ENCODE results near the gene TMEM165. TPM values are rescaled to one million over a fixed set of nuclear protein-coding genes. Genes with fewer than 3 reads are reported as not detected.

Gene TMEM165
- total and polyA plus RNA-seq, 3 donors from 2014 or later = 39.9 to 122 (median 94.8) TPM

DNA sequence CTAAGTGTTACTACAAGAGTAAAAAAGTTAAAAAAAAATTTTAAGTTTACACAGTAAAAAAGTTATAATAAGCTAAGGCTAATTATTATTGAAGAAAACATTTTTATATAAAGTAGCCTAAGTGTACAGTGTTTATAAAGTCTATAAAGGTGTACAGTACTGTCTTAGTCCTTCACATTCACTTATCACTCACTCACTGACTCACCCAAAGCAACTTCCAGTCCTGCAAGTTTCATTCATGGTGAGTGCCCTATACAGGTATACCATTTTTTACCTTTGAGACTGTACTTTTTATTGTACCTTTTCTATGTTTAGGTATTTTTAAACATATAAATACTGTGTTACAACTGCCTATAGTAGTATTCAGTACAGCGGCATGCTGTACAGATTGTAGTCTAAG lies 74.2 kb downstream of the TMEM165 start:
- Histone ChIP-seq H3K4me3 (no peak overlapping the region), H3K27me3 (no peaks in the 10 kb centered on the region), H3K36me3 (ENCODE audit: low read depth, missing control alignments) (no peaks in the 10 kb centered on the region), H3K27ac (no peak overlapping the region), H3K4me1 (no peaks in the 10 kb centered on the region), H3K9me3 (no peaks in the 10 kb centered on the region)
- DNase-seq = no peak
- intact Hi-C loops (cut with DNase I; ENCODE audit: low total_unique reads) = no loop called here
- TF ChIP-seq, protein P1, sequence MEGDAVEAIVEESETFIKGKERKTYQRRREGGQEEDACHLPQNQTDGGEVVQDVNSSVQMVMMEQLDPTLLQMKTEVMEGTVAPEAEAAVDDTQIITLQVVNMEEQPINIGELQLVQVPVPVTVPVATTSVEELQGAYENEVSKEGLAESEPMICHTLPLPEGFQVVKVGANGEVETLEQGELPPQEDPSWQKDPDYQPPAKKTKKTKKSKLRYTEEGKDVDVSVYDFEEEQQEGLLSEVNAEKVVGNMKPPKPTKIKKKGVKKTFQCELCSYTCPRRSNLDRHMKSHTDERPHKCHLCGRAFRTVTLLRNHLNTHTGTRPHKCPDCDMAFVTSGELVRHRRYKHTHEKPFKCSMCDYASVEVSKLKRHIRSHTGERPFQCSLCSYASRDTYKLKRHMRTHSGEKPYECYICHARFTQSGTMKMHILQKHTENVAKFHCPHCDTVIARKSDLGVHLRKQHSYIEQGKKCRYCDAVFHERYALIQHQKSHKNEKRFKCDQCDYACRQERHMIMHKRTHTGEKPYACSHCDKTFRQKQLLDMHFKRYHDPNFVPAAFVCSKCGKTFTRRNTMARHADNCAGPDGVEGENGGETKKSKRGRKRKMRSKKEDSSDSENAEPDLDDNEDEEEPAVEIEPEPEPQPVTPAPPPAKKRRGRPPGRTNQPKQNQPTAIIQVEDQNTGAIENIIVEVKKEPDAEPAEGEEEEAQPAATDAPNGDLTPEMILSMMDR (IDR thresholded peaks at IDR 0.05) = no peak
- no peak for TF ChIP-seq POLR2A (IDR thresholded peaks at IDR 0.05)
- WGBS, 2 donors = 97 to 100% methylated on average over 1 of the region's 1 CpG

Small RNAs within 50 kb of the gene (small RNA-seq; reads per million reads assigned to genes)
- gene RF00019 = 0 reads per million in 2 donors

Other genes with a start within 250 kb of the TMEM165 start
- gene SRD5A3, start 49.7 kb upstream of the TMEM165 start, total RNA-seq = 1 to 10 TPM; 4.9 to 8.0 TPM
- gene SRD5A3, start 49.7 kb upstream of the TMEM165 start, polyA plus RNA-seq (ENCODE audit: insufficient read depth, low read depth, low replicate concordance) = 7.8 TPM
- 10 to 100 TPM; 43.4 to 48.6 TPM for gene CLOCK, start 151.0 kb downstream of the TMEM165 start, total RNA-seq
- gene CLOCK, start 151.0 kb downstream of the TMEM165 start, polyA plus RNA-seq (ENCODE audit: insufficient read depth, low read depth, low replicate concordance) = 41.9 TPM
- 10 to 100 TPM; 15.7 to 28.6 TPM for gene PDCL2, start 196.3 kb downstream of the TMEM165 start, total RNA-seq
- 84.6 TPM for gene PDCL2, start 196.3 kb downstream of the TMEM165 start, polyA plus RNA-seq (ENCODE audit: insufficient read depth, low read depth, low replicate concordance)
- 1 to 10 TPM; 4.3 to 6.3 TPM for gene NMU, start 240.3 kb downstream of the TMEM165 start, total RNA-seq
- 0.58 TPM for gene NMU, start 240.3 kb downstream of the TMEM165 start, polyA plus RNA-seq (ENCODE audit: insufficient read depth, low read depth, low replicate concordance)